ENCODE data around the gene ESCO1.
"Not testable (repeated sequence)": the region's sequence is repeated elsewhere in the genome, so short reads cannot be mapped to it uniquely, and the experiment has no call there.

The ESCO1 gene

DNA sequence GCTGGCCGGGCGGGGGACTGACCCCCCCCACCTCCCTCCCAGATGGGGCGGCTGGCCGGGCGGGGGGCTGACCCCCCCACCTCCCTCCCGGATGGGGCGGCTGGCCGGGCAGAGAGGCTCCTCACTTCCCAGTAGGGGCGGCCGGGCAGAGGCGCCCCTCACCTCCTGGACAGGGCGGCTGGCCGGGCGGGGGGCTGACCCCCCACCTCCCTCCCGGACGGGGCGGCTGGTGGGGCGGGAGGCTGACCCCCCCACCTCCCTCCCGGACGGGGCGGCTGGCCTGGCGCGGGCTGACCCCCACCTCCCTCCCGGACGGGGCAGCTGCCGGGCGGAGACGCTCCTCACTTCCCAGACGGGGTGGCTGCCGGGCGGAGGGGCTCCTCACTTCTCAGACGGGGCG lies 8.1 kb downstream of the ESCO1 start:
- not testable (repeated sequence) for DNase-seq

DNA sequence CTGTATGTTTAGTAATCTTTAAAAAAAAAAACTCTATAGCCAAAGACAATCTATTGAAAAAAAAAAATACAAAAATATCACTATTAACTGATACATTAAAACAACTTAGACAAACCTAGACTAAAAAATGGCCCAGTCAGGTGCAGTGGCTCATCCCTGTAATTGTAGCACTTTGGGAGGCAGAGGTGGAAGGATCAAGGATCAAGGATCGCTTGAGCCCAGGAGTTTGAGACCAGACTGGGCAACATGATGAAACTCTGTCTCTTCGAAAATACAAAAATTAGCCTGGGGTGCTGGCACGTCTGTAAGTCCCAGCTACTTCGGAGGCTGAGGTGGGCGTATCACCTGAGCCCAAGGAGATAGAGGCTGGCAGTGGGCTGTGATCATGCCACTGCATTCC lies 16.1 kb downstream of the ESCO1 start:
- no peak for DNase-seq

DNA sequence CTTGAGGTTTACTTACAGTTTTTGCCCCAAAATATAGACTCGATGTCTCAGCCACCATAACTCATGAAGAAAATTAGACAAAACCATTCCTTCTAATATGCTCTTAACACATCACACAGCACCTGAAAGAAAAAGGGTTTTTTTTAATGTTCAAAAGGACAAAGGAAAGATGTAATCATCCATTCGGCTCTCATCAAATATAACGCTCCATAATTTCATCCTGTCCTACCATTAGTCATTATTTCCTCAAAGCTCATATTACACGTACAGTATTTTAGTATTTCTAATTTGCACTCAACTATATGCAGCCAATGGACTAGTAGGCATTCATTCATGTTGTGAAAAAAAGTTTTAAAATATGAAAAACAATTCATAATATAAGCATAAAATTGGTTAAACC lies 24.8 kb downstream of the ESCO1 start:
- DNase-seq = no peak

DNA sequence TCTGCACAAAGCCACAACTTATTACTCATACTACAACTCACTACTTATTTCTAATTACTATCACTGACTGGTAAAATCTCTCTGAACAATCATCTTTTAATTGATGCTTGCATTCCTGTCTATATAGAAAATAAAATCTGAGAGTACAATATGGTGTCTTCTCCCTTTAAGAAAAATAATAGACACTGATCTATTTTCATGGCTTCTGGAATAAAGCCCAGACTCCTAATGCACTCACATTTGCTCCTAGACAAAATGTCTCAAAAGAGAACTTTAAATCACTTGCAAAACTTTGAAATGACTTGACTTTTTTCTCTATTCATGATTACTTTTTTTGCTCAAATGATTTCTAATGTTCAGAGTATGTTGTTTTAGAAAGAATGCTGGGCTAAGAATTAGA lies 28.7 kb downstream of the ESCO1 start:
- no peak for DNase-seq

DNA sequence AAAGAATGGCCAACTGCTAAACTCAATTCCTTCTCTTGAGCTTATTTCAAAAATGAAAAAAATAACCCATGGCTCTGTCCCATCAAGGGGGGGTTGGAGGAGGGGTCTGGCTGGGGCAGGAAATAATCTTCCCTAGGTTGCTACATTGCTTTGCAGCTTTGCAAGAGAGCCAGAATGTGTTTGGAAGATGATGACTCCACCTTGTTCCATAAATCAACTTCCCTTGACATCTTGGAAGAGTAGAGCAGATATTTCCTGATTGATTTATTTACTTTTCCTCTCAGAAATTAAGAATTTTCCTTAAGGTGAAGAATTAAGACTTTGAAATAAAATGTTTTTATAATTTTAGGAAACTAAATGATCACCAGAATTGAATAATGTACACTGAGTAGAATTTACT lies 41.3 kb downstream of the ESCO1 start:
- DNase-seq = no peak

DNA sequence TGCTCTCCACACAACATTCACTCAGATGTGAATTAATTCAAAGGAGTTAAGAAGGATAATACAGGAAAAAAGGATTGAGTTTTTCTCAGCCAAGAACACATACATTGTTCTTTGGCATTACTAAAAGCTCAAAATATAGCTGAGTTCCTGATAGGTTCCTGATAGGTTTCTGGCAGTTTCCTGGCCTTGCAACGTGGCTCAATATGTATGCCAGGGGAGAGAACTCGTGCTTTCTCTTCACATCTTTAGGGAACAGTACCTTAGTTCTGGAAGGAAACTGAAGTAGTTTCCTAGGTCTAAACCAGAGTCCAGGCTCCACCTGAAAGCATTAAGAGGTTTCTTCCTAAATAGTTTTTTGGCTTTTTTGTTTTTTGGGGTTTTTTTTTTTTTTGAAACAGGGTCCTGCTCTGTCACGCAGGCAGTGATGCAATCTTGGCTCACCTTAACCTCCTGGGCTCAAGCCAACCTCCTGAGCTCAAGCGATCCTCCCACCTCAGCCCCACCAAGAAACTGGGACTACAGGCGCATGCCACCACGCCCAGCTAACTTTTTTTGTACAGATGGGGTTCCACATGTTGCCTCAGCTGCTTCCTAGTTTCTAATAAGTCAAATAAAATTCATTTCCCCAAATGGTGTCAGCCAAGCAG lies 42.8 kb downstream of the ESCO1 start:
- DNase-seq = no peak

DNA sequence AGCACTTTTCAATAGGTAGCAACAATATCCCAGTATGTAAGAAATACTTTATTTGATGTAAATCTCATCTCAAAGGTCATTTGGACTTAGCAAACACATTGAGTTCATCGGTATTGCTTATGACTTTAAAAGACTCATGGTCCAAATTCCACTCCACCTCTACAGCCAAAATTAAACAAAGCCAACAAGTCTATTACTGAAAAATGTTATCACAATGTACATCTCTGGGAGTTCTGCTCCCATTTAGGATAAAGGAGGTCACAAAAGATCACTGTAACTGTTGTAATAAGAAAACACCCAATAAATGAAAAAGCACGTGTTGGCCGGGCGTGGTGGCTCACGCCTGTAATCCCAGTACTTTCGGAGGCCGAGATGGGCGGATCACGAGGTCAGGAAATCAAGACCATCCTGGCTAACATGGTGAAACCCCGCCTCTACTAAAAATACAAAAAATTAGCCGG lies 50.0 kb downstream of the ESCO1 start:
- no peak for DNase-seq

DNA sequence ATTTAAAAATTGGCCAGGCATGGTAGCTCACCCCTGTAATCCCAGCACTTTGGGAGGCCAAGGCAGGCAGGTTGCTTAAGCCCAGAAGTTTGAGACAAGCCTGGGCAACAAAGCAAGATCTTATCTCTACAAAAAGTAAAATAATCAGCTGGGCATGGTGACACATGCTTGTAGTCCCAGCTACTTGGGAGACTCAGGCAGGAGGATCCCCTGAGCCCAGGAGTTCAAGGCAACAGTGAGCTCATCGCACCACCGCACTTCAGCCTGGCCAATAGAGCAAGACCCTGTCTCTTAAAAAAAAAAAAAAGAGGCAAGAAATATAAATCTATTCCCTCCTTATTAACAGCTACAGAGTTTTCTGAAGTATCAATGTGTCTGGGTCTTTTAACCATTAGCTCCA lies 51.9 kb downstream of the ESCO1 start:
- no peak for DNase-seq

DNA sequence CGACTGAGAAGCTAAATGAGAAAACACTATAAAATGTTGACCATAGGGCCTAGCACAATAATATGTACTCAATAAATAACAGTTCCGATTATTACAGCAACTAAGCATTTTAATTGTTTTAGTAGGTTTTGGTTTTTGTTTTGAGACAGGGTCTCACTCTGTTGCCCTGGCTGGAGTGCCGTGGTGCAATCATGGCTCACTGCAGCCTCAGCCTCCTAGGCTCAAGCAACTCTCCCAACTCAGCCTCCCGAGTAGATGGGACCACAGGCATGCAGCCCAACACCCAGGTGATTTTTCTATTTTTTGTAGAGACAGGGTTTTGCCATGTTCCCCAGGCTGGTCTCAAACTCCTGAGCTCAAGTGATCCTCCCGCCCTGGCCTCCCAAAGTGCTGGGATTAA lies 54.1 kb downstream of the ESCO1 start:
- no peak for DNase-seq

DNA sequence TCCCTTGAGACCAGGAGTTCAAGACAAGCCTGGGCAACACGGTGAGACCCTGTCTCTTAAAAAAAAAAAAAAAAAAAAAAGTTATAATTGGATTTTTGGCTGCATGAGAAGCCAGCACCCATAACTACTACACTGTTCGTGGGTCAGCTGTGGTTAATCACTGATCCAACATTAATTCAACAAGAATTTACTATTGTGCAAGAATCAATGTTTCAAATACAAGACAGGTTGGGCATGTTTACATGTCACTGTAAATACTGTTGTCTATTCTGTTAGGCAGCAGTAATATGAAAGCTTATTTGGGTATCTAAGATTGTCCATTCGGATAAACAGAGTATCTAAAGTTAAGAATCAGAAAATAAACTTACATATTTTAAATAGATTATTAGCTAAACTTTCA lies 62.3 kb downstream of the ESCO1 start:
- DNase-seq = no peak

DNA sequence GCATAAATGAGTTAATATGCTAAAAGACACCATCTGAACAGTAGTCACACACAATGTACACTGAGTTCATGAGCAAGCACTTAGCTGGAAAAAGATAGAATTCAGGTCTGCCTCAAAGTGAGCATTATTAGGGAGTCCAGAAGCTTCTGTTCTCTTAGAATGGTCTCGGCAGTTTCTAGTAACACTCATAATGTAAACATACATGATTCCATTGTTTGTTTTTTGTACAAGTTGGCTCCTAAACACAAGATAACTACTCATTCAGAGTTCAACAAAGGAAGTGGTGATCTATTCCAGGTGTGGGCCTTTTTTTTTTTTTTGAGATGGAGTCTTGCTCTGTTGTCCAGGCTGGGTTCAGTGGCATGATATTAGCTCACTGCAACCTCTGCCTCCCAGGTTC lies 66.2 kb downstream of the ESCO1 start:
- no peak for DNase-seq

DNA sequence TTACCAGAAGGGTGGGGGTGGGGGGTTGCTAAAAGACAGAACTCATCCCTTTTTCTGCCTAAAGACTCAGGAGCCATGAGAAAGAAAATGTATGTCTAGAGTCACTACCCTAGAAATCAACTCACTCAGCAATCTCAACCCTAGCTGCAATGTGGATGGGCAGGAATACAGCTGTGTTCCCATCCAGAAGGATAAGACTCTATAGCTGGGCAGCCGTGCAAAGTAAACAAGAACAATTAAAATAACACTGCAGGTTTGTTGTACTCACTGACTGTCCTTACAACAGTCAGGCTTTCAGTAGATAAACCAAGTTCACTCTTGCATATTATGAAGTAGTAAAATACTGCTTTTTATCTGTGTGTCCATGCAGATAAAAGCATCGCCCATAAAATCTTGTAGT lies 74.0 kb downstream of the ESCO1 start:
- no peak for DNase-seq

DNA sequence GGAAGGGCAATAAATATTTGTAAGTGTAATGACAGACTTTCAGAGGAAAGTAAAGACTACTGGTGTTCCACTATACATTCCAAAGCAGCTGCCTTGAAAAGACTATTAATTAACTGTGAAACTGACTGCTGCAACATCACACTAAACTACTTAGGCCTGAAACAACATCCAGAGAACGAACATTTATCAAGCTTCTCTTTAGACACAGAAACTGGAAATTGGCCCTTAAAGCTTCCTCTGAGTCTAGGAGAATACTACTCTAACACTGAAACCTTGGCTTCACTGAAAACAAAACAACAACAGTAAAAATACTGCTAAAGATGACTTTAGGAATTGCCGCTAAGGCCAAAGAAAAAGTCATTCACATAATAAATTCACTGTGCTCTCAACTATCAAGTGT lies 74.6 kb downstream of the ESCO1 start:
- no peak for DNase-seq

DNA sequence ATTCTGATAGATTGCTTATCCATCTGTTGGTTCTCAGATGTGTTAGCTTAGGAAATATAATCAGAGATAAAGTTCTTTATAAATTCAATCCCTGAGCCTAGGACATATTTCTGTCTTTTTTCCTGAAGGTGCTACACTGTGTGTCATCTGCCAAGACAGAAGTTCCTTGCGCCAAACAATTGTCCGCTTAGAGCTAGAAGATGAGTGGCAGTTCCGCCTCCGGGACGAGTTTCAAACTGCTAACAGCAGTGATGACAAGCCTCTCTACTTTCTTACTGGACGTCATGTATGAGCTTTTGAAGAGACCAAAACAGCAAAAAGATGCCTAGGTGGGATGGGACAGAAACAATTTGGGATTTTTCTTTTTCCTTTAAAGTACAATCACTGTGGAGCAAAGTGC lies 78.0 kb downstream of the ESCO1 start:
- DNase-seq = no peak

DNA sequence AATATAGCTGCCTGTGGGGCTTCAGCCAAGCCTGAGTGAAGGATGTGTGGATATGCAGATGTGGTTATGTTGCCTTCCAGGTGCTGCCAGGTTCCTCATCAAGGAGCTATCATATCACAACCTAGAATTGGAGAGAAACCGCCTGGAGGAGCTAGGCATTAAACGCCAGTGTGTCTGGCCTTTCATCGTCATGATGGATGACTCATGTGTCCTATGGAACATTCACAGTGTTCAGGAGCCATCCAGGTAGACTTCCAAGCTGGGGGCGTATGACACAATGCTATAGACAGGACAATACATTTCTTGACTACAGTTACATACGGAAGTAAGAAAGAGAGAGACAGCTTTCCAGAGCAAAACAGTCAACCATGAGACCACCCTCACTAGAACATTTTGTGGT lies 86.8 kb downstream of the ESCO1 start:
- DNase-seq = no peak

DNA sequence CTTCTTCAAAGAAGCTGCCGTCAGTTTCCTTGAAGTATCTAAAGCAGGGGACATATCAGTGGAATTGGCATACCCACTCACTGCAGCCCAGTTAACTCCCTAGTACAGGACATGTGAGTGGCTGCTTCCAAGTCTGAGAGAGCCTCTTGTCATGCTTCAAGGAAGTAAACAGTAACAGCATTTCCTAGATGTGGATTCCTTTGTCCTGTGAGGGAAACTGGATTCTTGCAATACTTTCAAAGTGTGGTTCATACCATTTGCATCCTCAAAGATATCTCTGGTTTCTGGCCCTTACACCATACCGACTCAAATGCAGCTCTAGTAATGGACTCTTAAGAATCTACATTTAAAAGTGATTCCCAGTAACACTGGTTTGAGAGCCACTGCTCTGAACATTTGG lies 87.2 kb downstream of the ESCO1 start:
- no peak for DNase-seq

DNA sequence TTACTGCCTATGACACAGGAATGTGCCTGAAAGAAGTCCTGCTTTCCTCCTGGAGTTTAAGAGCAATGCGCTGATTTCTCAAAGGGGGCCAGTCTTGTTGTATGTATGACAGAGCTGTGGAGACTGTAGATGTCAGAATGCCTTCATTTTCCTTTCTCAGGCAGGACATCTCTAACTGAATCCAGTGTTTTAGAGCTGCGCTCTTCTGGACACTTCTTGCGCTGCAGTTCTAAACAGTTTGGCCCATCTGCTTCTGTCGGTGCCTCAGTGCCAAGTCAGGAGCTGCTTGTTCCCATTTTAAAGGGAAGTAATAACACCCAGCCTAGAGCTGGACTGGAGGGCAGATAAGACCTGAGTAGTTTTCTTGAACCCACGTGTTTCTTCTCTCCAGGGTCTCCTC lies 91.4 kb downstream of the ESCO1 start:
- no peak for DNase-seq

DNA sequence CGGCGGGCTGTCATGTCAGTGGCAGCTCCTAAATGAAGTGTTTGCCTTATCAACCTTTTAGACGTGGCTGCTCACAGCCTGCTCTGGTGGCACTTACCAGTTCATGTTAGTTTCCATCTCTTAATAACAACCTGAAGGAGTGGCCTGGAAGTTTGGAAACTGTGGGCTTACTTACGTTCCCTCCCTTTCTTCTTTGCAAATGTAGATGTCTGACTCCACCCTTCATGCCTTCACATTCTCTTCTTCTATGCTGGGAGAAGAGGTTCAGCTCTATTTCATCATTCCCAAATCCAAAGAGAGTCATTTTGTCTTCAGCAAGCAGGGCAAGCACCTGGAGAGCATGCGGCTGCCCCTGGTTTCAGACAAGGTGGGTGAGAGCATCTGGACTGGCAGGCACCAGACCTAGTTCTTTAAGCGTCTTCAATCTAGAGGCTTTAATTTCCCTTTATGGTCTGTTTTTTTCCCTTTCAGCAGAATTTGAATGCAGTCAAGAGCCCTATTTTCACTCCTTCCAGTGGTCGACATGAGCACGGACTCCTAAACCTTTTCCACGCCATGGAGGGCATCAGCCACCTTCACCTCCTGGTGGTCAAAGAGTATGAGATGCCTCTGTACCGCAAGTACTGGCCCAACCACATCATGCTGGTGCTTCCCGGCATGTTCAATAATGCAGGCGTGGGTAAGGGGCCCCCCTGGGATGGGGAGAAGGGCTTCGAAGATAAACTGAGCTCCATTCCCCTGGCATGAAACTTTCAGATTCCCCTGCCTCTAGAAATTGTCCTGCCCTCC lies 92.4 kb downstream of the ESCO1 start:
- no peak for DNase-seq

DNA sequence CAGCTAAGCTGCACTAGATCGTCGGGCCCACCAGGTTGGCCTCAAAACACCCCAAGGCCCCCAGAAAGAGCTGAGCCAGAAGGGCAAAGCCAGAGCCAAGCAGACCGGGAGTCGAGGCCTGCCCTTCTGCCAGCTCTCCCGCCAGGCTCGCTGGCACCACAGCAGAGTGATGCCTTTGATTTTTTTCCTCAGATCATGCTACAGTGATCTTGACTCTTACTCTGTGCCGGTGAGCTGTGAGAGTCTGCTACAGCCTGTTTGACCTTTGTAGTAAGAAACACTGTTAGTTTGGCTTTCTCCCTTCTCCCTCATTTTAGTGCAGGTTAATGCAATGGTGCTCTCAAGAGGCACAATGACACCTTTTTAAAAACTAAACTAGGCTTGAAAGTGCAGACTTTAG lies 97.8 kb downstream of the ESCO1 start:
- DNase-seq = no peak

DNA sequence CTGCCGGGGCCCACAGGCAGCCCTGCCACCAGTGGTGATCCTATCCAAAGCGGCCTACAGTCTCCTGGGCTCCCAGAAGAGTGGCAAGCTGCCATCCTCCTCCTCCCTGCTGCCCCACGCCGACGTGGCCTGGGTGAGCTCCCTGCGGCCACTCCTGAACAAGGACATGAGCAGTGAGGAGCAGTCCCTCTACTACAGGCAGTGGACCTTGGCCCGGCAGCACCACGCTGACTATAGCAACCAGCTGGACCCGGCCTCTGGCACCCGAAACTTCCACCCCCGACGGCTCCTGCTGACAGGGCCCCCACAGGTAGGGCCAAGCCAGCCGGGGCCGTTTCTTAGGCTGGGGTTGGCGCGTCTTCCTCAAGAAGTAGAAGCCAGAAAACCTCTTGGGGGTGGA lies 100.5 kb downstream of the ESCO1 start:
- no peak for DNase-seq

DNA sequence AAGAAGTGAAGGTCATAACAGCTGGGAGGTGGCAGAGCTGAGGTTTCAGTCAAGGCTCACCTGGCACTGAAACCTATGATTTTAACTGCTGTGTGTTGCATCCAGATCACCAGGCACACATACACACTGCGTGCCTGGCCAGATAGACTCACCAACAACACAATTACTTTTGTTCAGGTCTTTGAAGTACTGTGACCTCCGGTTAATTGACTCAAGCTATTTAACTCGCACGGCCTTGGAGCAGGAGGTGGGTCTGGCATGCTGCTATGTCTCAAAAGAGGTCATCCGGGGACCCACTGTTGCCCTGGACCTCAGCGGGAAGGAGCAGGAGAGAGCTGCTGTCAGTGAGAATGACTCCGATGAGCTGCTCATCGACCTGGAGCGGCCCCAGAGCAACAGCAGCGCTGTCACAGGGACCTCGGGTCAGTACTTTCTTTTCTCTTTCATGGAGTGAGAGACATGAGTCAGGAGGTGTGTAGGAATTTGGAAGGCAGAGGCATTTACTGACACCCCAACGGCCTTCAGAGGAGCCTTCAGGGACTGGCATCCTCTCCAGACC lies 104.1 kb downstream of the ESCO1 start:
- DNase-seq = no peak

DNA sequence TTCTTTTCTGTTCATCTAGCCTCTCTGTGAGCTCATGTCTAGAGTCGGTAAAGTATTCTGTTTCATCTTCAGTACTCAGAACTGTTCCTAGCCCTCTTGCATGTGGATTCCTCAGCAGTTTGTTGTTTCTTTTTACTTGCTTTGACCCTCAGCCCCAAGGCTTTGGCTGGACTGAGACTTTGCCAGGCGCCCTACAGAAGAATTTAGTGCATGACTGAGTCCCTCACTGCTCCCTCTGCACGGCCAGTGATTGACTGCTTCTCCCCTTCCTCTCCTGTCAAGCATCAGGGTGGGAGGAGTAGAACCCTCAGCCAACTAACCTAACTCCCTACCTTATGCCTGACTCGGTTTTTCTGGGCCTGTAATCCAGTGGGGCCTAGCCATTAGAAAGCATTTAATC lies 109.8 kb downstream of the ESCO1 start:
- no peak for DNase-seq

DNA sequence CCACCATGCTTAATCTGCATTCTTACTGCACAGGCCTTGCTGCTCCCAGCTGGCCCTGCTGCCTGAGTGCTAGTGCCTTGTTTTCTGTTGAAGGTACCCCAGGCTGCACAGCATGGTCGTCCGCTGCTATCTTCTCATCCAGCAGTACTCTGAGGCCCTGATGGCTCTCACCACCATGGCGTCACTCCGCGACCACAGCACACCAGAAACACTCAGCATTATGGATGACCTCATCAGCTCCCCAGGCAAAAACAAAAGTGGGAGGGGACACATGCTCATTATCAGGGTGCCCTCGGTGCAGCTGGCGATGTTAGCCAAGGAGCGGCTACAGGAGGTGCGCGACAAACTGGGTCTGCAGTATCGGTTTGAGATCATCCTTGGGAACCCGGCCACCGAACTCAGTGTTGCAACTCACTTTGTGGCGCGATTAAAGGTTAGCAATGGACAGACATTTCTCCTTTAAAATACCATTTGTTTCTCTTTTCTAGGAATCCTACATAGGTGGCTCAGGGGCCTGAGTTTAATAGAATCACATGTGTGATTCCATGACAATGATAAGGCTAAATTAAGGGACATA lies 110.5 kb downstream of the ESCO1 start:
- no peak for DNase-seq

DNA sequence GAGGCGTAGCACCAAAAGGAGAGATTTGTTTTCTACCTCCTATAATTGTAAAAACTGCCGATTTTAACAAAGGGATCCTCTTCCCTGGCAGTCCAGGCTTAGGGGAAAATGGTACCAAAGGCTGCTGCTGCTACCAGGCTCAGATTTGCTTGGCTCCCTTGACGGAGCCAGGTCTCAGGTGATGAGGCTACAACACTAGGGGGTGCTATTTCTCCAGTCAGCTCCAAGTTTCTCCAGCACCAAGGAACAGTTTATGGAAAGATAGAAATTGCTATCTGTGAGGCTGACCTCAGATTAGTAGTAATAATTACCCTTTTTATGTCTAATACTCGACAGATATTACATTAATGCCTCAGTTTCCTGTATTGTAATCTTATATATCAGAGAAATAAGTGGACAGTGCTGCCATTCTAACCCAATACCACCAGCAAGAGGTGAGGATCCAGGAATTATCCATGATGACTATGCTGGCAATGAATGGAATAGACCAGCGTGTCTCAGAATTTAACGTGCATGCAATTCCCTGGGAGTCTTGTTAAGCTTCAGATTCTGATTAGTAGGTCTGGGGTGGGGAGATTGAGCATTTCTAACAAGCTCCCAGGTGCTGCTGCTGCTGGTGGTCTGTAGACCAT lies 111.3 kb downstream of the ESCO1 start:
- no peak for DNase-seq
